ENCODE data around the gene JADE1.

JADE1 gene

GRCh38 chr4:128877934-128878333 is 68.4 kb downstream of the JADE1 start:
- Histone ChIP-seq H3K4me3 (ENCODE audit: low read depth, low read length) (no peak overlapping the region), H3K9me3 (ENCODE audit: control insufficient read depth, insufficient read depth, low read length) (no peaks in the 10 kb centered on the region), H3K4me1 (ENCODE audit: control insufficient read depth, insufficient read depth, low read length) (peaks cover 5% of the 10 kb centered on the region; the same call in 1 of the 2 replicates), H3K27me3 (ENCODE audit: control insufficient read depth, insufficient read depth, low read length) (no peaks in the 10 kb centered on the region), H3K9ac (ENCODE audit: low read depth, low read length) (no peak overlapping the region), H3K27ac (ENCODE audit: low read depth, low read length) (no peak overlapping the region), H3K36me3 (ENCODE audit: control insufficient read depth, insufficient read depth, low read length) (peaks cover 24% of the 10 kb centered on the region)

- H3K27me3 ChIP-seq (ENCODE audit: control insufficient read depth, insufficient read depth, low read length) = no peaks in the 10 kb centered on the region
- no peak overlapping the region for H3K4me3 ChIP-seq (ENCODE audit: low read depth, low read length)
- H3K36me3 ChIP-seq (ENCODE audit: control insufficient read depth, insufficient read depth, low read length) = peaks cover 11% of the 10 kb centered on the region; the same call in 1 of the 2 replicates
- H3K9ac ChIP-seq (ENCODE audit: low read depth, low read length) = no peak overlapping the region
- H3K4me1 ChIP-seq (ENCODE audit: control insufficient read depth, insufficient read depth, low read length) = 0 out of 2 replicates have a peak, but pooled peaks cover 1% of the 10 kb centered on the region
- no peak overlapping the region for H3K27ac ChIP-seq (ENCODE audit: low read depth, low read length)
- H3K9me3 ChIP-seq (ENCODE audit: control insufficient read depth, insufficient read depth, low read length) = no peaks in the 10 kb centered on the region
Observed at GRCh38 chr4:128879283-128879682, 69.8 kb downstream of the JADE1 start.

GRCh38 chr4:128879971-128880370 is 70.5 kb downstream of the JADE1 start:
- H3K4me3 ChIP-seq (ENCODE audit: low read depth, low read length) = no peak overlapping the region
- H3K36me3 ChIP-seq (ENCODE audit: control insufficient read depth, insufficient read depth, low read length) = peaks cover 5% of the 10 kb centered on the region; the same call in 1 of the 2 replicates
- H3K9ac ChIP-seq (ENCODE audit: low read depth, low read length) = no peak overlapping the region
- no peaks in the 10 kb centered on the region for H3K4me1 ChIP-seq (ENCODE audit: control insufficient read depth, insufficient read depth, low read length)
- H3K27me3 ChIP-seq (ENCODE audit: control insufficient read depth, insufficient read depth, low read length) = no peaks in the 10 kb centered on the region
- H3K9me3 ChIP-seq (ENCODE audit: control insufficient read depth, insufficient read depth, low read length) = no peaks in the 10 kb centered on the region
- H3K27ac ChIP-seq (ENCODE audit: low read depth, low read length) = no peak overlapping the region

GRCh38 chr4:128880662-128881061 is 71.2 kb downstream of the JADE1 start:
- H3K4me3 ChIP-seq (ENCODE audit: low read depth, low read length) = no peak overlapping the region
- no peak overlapping the region for H3K9ac ChIP-seq (ENCODE audit: low read depth, low read length)
- H3K4me1 ChIP-seq (ENCODE audit: control insufficient read depth, insufficient read depth, low read length) = no peaks in the 10 kb centered on the region
- no peaks in the 10 kb centered on the region for H3K9me3 ChIP-seq (ENCODE audit: control insufficient read depth, insufficient read depth, low read length)
- no peak overlapping the region for H3K27ac ChIP-seq (ENCODE audit: low read depth, low read length)
- H3K27me3 ChIP-seq (ENCODE audit: control insufficient read depth, insufficient read depth, low read length) = no peaks in the 10 kb centered on the region
- H3K36me3 ChIP-seq (ENCODE audit: control insufficient read depth, insufficient read depth, low read length) = no peaks in the 10 kb centered on the region

- Histone ChIP-seq H3K9me3 (ENCODE audit: control insufficient read depth, insufficient read depth, low read length) (no peaks in the 10 kb centered on the region), H3K36me3 (ENCODE audit: control insufficient read depth, insufficient read depth, low read length) (no peaks in the 10 kb centered on the region), H3K27ac (ENCODE audit: low read depth, low read length) (no peak overlapping the region), H3K9ac (ENCODE audit: low read depth, low read length) (no peak overlapping the region), H3K4me1 (ENCODE audit: control insufficient read depth, insufficient read depth, low read length) (no peaks in the 10 kb centered on the region), H3K27me3 (ENCODE audit: control insufficient read depth, insufficient read depth, low read length) (no peaks in the 10 kb centered on the region), H3K4me3 (ENCODE audit: low read depth, low read length) (no peak overlapping the region)
Observed at GRCh38 chr4:128904821-128905220, 95.3 kb downstream of the JADE1 start.

- H3K4me3 ChIP-seq (ENCODE audit: low read depth, low read length) = no peak overlapping the region
- H3K9ac ChIP-seq (ENCODE audit: low read depth, low read length) = no peak overlapping the region
- no peaks in the 10 kb centered on the region for H3K9me3 ChIP-seq (ENCODE audit: control insufficient read depth, insufficient read depth, low read length)
- H3K27ac ChIP-seq (ENCODE audit: low read depth, low read length) = no peak overlapping the region
- no peaks in the 10 kb centered on the region for H3K27me3 ChIP-seq (ENCODE audit: control insufficient read depth, insufficient read depth, low read length)
- no peaks in the 10 kb centered on the region for H3K36me3 ChIP-seq (ENCODE audit: control insufficient read depth, insufficient read depth, low read length)
- H3K4me1 ChIP-seq (ENCODE audit: control insufficient read depth, insufficient read depth, low read length) = no peaks in the 10 kb centered on the region
Observed at GRCh38 chr4:128906581-128906980, 97.1 kb downstream of the JADE1 start.

- Histone ChIP-seq H3K27ac (ENCODE audit: low read depth, low read length) (no peak overlapping the region), H3K9me3 (ENCODE audit: control insufficient read depth, insufficient read depth, low read length) (no peaks in the 10 kb centered on the region), H3K4me1 (ENCODE audit: control insufficient read depth, insufficient read depth, low read length) (no peaks in the 10 kb centered on the region), H3K9ac (ENCODE audit: low read depth, low read length) (no peak overlapping the region), H3K4me3 (ENCODE audit: low read depth, low read length) (no peak overlapping the region), H3K36me3 (ENCODE audit: control insufficient read depth, insufficient read depth, low read length) (no peaks in the 10 kb centered on the region), H3K27me3 (ENCODE audit: control insufficient read depth, insufficient read depth, low read length) (no peaks in the 10 kb centered on the region)
Observed at GRCh38 chr4:128907981-128908380, 98.5 kb downstream of the JADE1 start.

GRCh38 chr4:128908735-128909134 is 99.2 kb downstream of the JADE1 start:
- Histone ChIP-seq H3K9me3 (ENCODE audit: control insufficient read depth, insufficient read depth, low read length) (no peaks in the 10 kb centered on the region), H3K36me3 (ENCODE audit: control insufficient read depth, insufficient read depth, low read length) (no peaks in the 10 kb centered on the region), H3K9ac (ENCODE audit: low read depth, low read length) (no peak overlapping the region), H3K27ac (ENCODE audit: low read depth, low read length) (no peak overlapping the region), H3K4me1 (ENCODE audit: control insufficient read depth, insufficient read depth, low read length) (no peaks in the 10 kb centered on the region), H3K27me3 (ENCODE audit: control insufficient read depth, insufficient read depth, low read length) (no peaks in the 10 kb centered on the region), H3K4me3 (ENCODE audit: low read depth, low read length) (no peak overlapping the region)

- no peak overlapping the region for H3K9ac ChIP-seq (ENCODE audit: low read depth, low read length)
- no peak overlapping the region for H3K27ac ChIP-seq (ENCODE audit: low read depth, low read length)
- H3K36me3 ChIP-seq (ENCODE audit: control insufficient read depth, insufficient read depth, low read length) = no peaks in the 10 kb centered on the region
- no peak overlapping the region for H3K4me3 ChIP-seq (ENCODE audit: low read depth, low read length)
- H3K4me1 ChIP-seq (ENCODE audit: control insufficient read depth, insufficient read depth, low read length) = no peaks in the 10 kb centered on the region
- H3K27me3 ChIP-seq (ENCODE audit: control insufficient read depth, insufficient read depth, low read length) = no peaks in the 10 kb centered on the region
- no peaks in the 10 kb centered on the region for H3K9me3 ChIP-seq (ENCODE audit: control insufficient read depth, insufficient read depth, low read length)
Observed at GRCh38 chr4:128913228-128913627, 103.7 kb downstream of the JADE1 start.

- Histone ChIP-seq H3K4me1 (ENCODE audit: control insufficient read depth, insufficient read depth, low read length) (no peaks in the 10 kb centered on the region), H3K36me3 (ENCODE audit: control insufficient read depth, insufficient read depth, low read length) (no peaks in the 10 kb centered on the region), H3K9me3 (ENCODE audit: control insufficient read depth, insufficient read depth, low read length) (no peaks in the 10 kb centered on the region), H3K27ac (ENCODE audit: low read depth, low read length) (no peak overlapping the region), H3K4me3 (ENCODE audit: low read depth, low read length) (no peak overlapping the region), H3K9ac (ENCODE audit: low read depth, low read length) (no peak overlapping the region), H3K27me3 (ENCODE audit: control insufficient read depth, insufficient read depth, low read length) (no peaks in the 10 kb centered on the region)
Observed at GRCh38 chr4:128915544-128915943, 106.0 kb downstream of the JADE1 start.

- no peak overlapping the region for H3K4me3 ChIP-seq (ENCODE audit: low read depth, low read length)
- no peaks in the 10 kb centered on the region for H3K4me1 ChIP-seq (ENCODE audit: control insufficient read depth, insufficient read depth, low read length)
- no peak overlapping the region for H3K27ac ChIP-seq (ENCODE audit: low read depth, low read length)
- H3K27me3 ChIP-seq (ENCODE audit: control insufficient read depth, insufficient read depth, low read length) = no peaks in the 10 kb centered on the region
- H3K9ac ChIP-seq (ENCODE audit: low read depth, low read length) = no peak overlapping the region
- H3K9me3 ChIP-seq (ENCODE audit: control insufficient read depth, insufficient read depth, low read length) = no peaks in the 10 kb centered on the region
- H3K36me3 ChIP-seq (ENCODE audit: control insufficient read depth, insufficient read depth, low read length) = no peaks in the 10 kb centered on the region
Observed at GRCh38 chr4:128916832-128917231, 107.3 kb downstream of the JADE1 start.

- H3K4me3 ChIP-seq (ENCODE audit: low read depth, low read length) = no peak overlapping the region
- H3K9ac ChIP-seq (ENCODE audit: low read depth, low read length) = no peak overlapping the region
- no peaks in the 10 kb centered on the region for H3K4me1 ChIP-seq (ENCODE audit: control insufficient read depth, insufficient read depth, low read length)
- no peaks in the 10 kb centered on the region for H3K27me3 ChIP-seq (ENCODE audit: control insufficient read depth, insufficient read depth, low read length)
- no peaks in the 10 kb centered on the region for H3K36me3 ChIP-seq (ENCODE audit: control insufficient read depth, insufficient read depth, low read length)
- no peaks in the 10 kb centered on the region for H3K9me3 ChIP-seq (ENCODE audit: control insufficient read depth, insufficient read depth, low read length)
- H3K27ac ChIP-seq (ENCODE audit: low read depth, low read length) = no peak overlapping the region
Observed at GRCh38 chr4:128917781-128918180, 108.3 kb downstream of the JADE1 start.
